Mucosa of stomach (tissue), 1 donor: ENCODE results near the gene GPC6.

Source experiments
- H3K27me3 ChIP-seq: one replicate; pipeline ENCODE4 v1.7.0; 2013; ENCODE audit warnings: mild to moderate bottlenecking, low read length; ENCODE audit not compliant: control insufficient read depth, insufficient read depth
- H3K36me3 ChIP-seq: one replicate; pipeline ENCODE4 v1.7.0; 2013; ENCODE audit warnings: low read length; ENCODE audit not compliant: control insufficient read depth, insufficient read depth
- H3K4me1 ChIP-seq: one replicate; pipeline ENCODE4 v1.7.0; 2013; ENCODE audit warnings: mild to moderate bottlenecking, low read length; ENCODE audit not compliant: control insufficient read depth, insufficient read depth
- H3K4me3 ChIP-seq: one replicate; pipeline ENCODE4 v1.7.0; 2013; ENCODE audit warnings: low read length
- H3K9ac ChIP-seq: one replicate; pipeline ENCODE4 v1.7.0; 2013; ENCODE audit warnings: mild to moderate bottlenecking, low read length, moderate library complexity
- H3K9me3 ChIP-seq: one replicate; pipeline ENCODE4 v1.7.0; 2013; ENCODE audit warnings: mild to moderate bottlenecking, low read length, moderate library complexity; ENCODE audit not compliant: control insufficient read depth
- donor health status: Pancreatic carcinoma.

The GPC6 gene

DNA sequence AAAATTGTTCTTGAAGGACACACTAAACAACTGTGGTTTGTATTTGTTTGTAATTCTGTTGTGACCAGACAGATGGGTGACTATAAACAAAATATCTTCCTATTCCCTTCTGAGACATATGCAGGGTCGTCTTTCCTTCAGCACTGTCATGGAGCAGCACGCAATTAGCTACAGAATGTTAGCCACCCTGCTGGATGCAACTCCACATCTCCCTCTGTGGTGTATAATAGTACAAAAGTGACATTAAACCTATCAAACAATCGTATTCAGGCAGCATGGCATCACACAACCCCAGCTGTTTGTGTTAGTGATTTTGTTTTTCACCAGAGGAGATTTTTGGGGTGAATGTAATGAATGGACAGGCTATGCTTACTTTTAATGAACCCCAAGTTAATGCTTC is 146.2 kb downstream of the GPC6 start:
- no peaks in the 10 kb centered on the region for H3K4me1 ChIP-seq
- H3K36me3 ChIP-seq, result no peaks in the 10 kb centered on the region
- no peak overlapping the region for H3K9ac ChIP-seq
- no peaks in the 10 kb centered on the region for H3K27me3 ChIP-seq
- H3K4me3 ChIP-seq, result no peak overlapping the region
- no peaks in the 10 kb centered on the region for H3K9me3 ChIP-seq

DNA sequence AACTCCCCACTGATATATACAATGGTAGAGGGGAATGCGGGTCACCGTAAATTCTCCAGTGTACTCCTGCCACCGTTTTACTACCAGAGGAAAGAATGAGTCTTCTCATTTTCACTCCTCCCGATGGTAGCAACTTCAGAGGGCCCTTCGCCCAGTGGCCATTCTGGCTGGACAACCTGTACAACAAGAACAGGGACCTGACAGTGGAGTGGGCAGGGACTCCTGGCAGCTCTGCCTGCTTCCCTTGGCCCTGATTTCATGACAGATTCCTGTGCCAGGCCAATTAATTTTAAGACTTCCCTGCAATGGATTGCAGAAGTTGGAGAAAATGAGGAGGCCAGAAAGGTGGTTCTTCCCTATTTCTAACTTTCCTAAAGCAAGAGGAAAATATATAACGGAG is 148.9 kb downstream of the GPC6 start:
- Histone ChIP-seq H3K9me3 (no peaks in the 10 kb centered on the region), H3K4me1 (no peaks in the 10 kb centered on the region), H3K4me3 (no peak overlapping the region), H3K27me3 (no peaks in the 10 kb centered on the region), H3K9ac (no peak overlapping the region), H3K36me3 (no peaks in the 10 kb centered on the region)

DNA sequence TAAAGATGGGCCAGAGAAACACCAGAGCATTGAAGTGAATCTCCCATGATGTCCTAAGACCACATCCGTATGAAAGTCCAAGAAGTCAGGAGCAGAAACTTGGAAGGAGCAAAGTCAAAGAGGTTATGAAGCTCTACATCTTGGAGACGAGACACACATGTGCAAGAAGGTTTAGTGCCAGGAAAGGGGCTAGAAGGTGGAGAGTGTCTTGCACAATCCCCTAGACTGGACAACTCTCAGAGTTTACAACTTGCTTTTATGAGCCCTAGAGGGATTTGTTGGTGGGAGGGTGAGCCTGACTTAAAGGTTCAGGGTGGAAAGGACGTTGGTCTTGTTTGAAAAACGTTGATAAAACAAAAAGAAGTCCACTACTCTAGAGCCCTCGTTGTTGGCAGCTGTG is 150.6 kb downstream of the GPC6 start:
- Histone ChIP-seq H3K27me3 (no peaks in the 10 kb centered on the region), H3K4me1 (no peaks in the 10 kb centered on the region), H3K9me3 (no peaks in the 10 kb centered on the region), H3K4me3 (no peak overlapping the region), H3K9ac (no peak overlapping the region), H3K36me3 (no peaks in the 10 kb centered on the region)

DNA sequence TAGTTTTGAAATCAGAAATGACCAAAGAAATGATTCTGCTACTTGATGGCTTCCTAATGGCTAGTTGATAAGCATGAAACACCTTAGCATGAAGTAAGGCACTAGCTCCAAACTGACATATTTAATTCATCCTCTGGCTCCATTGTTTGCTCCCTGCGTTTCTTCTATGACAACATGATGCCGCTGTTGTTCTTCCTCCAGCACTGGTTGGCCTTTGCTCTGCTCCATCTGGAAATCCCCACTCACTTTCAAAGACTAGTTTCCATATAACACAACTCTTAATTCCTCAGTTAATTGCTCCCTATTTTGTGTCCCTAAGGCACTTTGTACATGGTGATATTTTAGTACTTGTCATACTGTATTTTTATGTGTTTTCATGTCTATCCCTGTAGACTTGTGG is 151.6 kb downstream of the GPC6 start:
- H3K9ac ChIP-seq, result no peak overlapping the region
- H3K27me3 ChIP-seq, result no peaks in the 10 kb centered on the region
- H3K36me3 ChIP-seq, result no peaks in the 10 kb centered on the region
- no peaks in the 10 kb centered on the region for H3K9me3 ChIP-seq
- no peaks in the 10 kb centered on the region for H3K4me1 ChIP-seq
- H3K4me3 ChIP-seq, result no peak overlapping the region

DNA sequence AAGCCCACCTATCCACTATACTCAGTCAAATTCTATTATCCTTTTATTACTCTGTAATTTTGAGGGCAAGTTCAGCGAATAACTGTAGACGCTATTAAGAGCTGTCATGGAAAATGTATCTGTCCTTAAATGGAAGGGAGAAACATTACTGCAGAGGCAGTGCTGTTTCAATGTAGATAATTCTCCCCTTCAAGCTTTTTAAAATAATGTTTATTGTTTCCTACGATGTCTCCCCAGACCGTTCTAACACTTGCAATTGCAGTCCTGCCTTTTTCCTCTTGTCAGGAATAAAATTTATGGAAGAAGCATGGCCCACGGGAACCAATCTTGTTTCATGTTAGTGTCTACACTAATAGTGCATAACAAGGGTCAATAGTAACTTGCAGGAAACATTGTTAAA is 159.5 kb downstream of the GPC6 start:
- Histone ChIP-seq H3K4me1 (no peaks in the 10 kb centered on the region), H3K27me3 (no peaks in the 10 kb centered on the region), H3K9me3 (no peaks in the 10 kb centered on the region), H3K9ac (no peak overlapping the region), H3K36me3 (no peaks in the 10 kb centered on the region), H3K4me3 (no peak overlapping the region)

DNA sequence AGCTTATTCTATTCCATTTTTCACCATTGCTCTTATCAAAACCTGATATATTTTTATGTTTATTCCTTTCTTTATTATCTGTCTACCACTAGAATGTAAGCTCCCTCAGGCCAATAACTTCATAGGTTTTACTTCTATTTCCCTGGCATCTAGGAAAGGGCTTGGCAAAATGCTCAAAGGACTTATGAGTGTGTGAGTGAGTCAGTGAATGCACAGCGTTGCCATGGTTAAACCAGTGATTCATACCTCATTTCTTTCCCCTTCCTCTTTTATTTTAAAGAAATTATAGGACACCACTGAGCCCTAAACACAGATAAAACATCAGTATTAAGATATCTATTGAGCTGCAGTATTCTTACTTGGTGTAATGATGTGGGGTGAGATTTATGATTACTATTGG is 162.1 kb downstream of the GPC6 start:
- Histone ChIP-seq H3K36me3 (no peaks in the 10 kb centered on the region), H3K27me3 (no peaks in the 10 kb centered on the region), H3K9me3 (no peaks in the 10 kb centered on the region), H3K4me3 (no peak overlapping the region), H3K4me1 (no peaks in the 10 kb centered on the region), H3K9ac (no peak overlapping the region)

DNA sequence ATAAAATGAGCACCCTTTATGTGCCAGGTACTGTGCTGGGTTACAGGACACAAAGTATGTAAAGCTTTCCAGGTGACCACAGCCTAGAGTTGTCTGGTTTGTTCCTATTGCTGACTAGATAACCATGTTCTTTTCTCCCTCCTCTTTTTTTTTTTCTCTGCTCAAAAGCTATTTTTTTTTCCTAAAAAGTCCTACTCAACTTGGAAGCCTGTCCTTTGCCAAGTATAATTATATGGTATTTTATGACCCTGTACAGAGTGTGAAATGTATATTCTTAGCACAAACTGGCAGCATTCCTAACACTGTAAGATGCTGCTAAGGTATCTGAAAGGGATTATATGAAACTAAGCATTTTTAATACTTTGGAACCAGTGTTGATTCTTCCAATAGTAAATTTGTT is 171.0 kb downstream of the GPC6 start:
- Histone ChIP-seq H3K9ac (no peak overlapping the region), H3K27me3 (no peaks in the 10 kb centered on the region), H3K36me3 (no peaks in the 10 kb centered on the region), H3K9me3 (no peaks in the 10 kb centered on the region), H3K4me1 (no peaks in the 10 kb centered on the region), H3K4me3 (no peak overlapping the region)

DNA sequence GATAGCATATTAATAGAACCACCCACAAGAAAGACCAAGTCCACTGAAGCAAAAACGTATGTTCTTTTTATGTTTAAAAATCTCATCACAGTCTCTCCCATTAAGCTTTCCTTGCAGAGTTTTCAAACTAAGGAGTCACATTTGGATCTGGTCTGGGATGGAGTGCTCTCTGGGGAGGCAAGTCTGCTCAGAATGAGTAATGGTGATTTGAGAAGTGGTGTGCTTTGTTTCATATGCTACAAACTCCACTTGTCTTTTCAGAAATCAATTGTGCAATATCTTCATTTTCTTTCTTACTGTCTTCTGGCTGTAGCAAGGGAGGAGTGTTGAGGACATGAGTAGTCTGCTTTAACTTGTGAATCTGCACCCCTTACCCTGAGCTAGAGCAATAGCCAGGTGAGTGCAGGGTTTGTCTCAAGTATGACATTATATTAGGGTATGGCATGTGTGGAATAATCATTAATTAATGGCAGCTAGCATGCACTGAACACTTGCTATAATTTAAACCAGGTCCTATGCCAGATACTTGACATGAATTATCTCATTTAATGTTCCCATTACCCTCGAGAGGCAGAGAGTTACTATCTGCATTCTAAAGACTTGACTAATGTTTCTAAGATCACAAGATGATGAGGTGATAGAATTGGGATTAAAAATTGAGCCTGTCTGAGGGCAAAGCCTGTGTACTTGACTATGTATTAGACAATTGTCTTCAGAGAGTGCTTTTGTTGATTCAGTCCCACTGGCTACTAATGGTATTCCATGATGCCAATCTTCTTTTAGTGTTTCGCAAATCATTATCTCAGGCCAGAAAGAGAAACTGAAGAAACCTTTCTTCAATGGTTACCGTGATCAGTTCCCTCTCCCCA is 171.8 kb downstream of the GPC6 start:
- H3K9me3 ChIP-seq, result no peaks in the 10 kb centered on the region
- no peaks in the 10 kb centered on the region for H3K4me1 ChIP-seq
- H3K36me3 ChIP-seq, result no peaks in the 10 kb centered on the region
- no peak overlapping the region for H3K4me3 ChIP-seq
- no peak overlapping the region for H3K9ac ChIP-seq
- H3K27me3 ChIP-seq, result no peaks in the 10 kb centered on the region

DNA sequence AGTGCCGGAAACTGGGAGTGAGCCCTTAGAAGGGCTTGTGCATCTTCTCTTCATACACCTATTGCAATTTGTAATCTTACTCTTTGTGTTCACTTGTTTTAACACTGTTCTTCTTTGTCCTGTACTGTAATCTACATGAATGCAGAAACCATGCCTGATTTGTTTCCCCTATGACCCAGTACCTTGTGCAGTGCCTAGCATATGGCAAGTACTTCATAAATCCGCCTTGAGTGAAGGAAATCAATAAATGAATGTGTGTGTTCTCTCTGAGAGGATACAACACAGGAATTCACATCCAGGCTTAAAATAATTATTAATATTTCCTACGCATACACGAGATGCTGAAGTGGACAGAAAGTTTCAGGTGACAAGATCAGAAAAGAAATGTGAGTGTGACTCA is 172.6 kb downstream of the GPC6 start:
- Histone ChIP-seq H3K4me3 (no peak overlapping the region), H3K9ac (no peak overlapping the region), H3K9me3 (no peaks in the 10 kb centered on the region), H3K27me3 (no peaks in the 10 kb centered on the region), H3K36me3 (no peaks in the 10 kb centered on the region), H3K4me1 (no peaks in the 10 kb centered on the region)

DNA sequence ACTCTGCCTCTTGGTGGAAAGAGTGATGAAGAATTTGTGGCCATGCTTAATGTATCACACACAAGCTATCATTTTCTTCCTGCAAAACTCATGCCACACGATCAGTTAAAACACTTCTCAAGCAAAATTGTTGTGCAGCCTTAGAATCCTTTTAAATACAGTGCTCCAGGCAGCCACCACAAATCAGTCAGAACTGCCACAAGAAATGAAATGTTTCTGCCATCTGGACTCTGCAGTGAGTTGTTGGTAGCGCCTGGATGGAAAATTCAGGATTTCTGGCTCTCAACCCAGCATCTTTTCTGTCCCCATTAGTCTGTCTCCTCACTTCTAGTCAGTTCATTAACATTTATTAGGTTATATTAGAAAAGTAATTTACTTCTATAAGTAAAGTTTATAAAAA is 179.5 kb downstream of the GPC6 start:
- Histone ChIP-seq H3K27me3 (no peaks in the 10 kb centered on the region), H3K4me1 (no peaks in the 10 kb centered on the region), H3K36me3 (no peaks in the 10 kb centered on the region), H3K9ac (no peak overlapping the region), H3K9me3 (no peaks in the 10 kb centered on the region), H3K4me3 (no peak overlapping the region)

DNA sequence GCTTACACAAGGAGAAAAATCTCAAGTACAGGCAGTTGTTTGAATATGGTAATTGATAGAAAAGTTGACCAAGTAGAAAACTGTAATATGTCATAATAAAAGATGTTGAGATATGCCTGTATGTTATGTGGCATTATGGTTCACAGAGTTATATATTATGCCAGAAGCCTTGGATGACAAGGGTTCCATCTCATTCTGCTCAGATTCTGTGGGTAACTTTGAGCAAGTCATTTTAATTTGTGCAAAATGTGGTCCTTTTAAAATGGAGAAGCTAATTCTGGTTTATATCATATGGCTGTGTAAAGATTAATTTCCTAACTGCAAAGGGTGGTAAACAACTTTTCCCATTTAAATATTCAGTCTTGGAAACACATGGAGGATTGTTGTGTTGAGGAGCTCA is 180.9 kb downstream of the GPC6 start:
- Histone ChIP-seq H3K36me3 (no peaks in the 10 kb centered on the region), H3K27me3 (no peaks in the 10 kb centered on the region), H3K4me1 (no peaks in the 10 kb centered on the region), H3K9ac (no peak overlapping the region), H3K4me3 (no peak overlapping the region), H3K9me3 (no peaks in the 10 kb centered on the region)

DNA sequence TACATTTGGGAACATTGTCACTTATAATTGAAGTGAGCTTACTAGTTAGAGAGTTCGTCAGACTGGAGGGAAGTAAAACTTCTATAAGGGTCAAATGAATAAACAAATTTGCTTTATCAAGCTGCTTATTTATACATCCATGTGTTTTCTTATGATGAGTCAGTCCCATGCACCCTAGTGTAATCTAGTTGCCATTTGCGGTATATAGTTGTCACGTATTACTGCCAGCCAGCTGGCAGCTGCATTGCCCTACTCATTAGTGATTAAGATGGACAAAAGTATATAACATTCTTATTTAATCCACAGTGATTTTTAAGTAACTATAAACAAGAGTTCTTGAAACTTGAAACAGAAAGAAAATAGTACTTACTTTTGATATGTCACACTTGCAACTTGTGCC is 182.4 kb downstream of the GPC6 start:
- H3K27me3 ChIP-seq, result no peaks in the 10 kb centered on the region
- H3K4me1 ChIP-seq, result no peaks in the 10 kb centered on the region
- no peak overlapping the region for H3K4me3 ChIP-seq
- no peaks in the 10 kb centered on the region for H3K36me3 ChIP-seq
- no peak overlapping the region for H3K9ac ChIP-seq
- H3K9me3 ChIP-seq, result no peaks in the 10 kb centered on the region

DNA sequence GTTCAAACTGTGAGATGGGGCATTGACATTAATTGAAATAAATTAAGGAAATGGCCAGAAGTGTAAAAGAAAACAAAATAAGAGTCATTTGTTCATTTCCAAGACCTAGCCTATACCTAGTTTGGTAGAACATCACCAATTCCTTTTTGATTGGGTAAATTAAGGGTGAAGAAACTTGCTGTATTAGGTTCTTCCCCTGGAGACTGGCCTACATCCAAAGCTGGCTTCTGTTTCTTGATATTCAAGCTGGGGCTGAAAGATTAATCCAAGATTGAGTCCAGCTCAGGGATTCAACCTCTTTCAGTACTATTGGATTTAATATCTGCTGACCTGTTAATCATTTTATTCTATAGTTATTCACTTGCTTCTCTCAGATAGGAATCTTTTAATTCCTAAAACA is 183.2 kb downstream of the GPC6 start:
- Histone ChIP-seq H3K4me1 (no peaks in the 10 kb centered on the region), H3K27me3 (no peaks in the 10 kb centered on the region), H3K9me3 (no peaks in the 10 kb centered on the region), H3K9ac (no peak overlapping the region), H3K36me3 (no peaks in the 10 kb centered on the region), H3K4me3 (no peak overlapping the region)
